ENCODE measurements around the gene NOL3. TPM values are rescaled to one million over a fixed set of nuclear protein-coding genes. Genes with fewer than 3 reads are reported as not detected.

The NOL3 gene
- total RNA-seq, 4 donors from 2014 or later = 77.5 to 231 (median 173) TPM

DNA sequence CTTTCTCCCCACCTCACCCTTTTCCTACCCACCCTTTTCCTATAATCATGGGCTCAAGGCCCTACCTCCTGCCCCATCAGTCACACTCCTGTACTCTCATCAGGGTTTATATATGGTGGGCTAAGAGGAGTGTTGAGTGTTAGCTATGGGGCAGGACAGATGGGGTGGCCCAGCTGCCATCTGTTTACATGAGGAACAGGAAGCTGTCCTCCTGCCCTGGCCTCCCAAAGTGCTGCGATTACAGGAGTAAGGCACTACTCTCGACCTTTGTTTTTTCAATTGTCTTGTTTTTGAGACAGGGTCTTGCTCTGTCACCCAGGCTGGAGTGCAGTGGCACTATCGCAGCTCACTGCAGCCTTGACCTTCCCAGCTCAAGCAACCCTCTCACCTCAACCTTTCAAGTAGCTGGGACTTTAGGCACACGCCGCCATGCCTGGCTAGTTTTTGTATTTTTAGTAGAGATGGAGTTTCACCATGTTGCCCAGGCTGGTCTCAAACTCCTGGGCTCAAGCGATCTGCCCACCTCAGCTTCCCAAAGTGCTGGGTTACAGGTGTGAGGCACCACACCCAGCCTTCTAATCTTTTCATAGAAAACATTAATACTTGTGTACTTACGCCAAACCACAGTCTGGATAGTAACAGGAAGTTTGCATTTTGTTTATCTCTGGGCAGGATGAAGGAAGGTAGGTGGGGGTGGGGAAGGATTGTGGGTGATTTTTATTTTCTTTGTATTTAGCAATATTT, 12.3 kb upstream of the NOL3 start:
- no peaks in the 10 kb centered on the region for H3K9me3 ChIP-seq
- in situ Hi-C loops (cut with MboI; ENCODE audit: low sequenced_read_pairs in 4 of 4) (loop anchor here (5.0 to 10.0 kb wide), 4 partner anchors 143 to 193 kb away; partner anchors contain the start of gene CES3 (in 1 of the 4)), intact Hi-C loops (cut with DNase I; ENCODE audit: low total_unique reads) (loop anchor here (2.0 kb wide), 1 partner anchor 173 kb away; no protein-coding TSS in a partner anchor)
- no peaks in the 10 kb centered on the region for H3K36me3 ChIP-seq
- ATAC-seq (no peak), DNase-seq (no peak)
- no peaks in the 10 kb centered on the region for H3K27me3 ChIP-seq
- no peak overlapping the region for H3K4me3 ChIP-seq
- peaks cover 28 to 36% of the 10 kb centered on the region in 2 donors for H3K4me1 ChIP-seq
- TF ChIP-seq, protein P1, sequence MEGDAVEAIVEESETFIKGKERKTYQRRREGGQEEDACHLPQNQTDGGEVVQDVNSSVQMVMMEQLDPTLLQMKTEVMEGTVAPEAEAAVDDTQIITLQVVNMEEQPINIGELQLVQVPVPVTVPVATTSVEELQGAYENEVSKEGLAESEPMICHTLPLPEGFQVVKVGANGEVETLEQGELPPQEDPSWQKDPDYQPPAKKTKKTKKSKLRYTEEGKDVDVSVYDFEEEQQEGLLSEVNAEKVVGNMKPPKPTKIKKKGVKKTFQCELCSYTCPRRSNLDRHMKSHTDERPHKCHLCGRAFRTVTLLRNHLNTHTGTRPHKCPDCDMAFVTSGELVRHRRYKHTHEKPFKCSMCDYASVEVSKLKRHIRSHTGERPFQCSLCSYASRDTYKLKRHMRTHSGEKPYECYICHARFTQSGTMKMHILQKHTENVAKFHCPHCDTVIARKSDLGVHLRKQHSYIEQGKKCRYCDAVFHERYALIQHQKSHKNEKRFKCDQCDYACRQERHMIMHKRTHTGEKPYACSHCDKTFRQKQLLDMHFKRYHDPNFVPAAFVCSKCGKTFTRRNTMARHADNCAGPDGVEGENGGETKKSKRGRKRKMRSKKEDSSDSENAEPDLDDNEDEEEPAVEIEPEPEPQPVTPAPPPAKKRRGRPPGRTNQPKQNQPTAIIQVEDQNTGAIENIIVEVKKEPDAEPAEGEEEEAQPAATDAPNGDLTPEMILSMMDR (IDR thresholded peaks at IDR 0.05 in 4 of 5, conservative IDR thresholded peaks at IDR 0.05 in 1 of 5) = no peak
- no peak for TF ChIP-seq POLR2A (IDR thresholded peaks at IDR 0.05)
- H3K27ac ChIP-seq = no peak overlapping the region

DNA sequence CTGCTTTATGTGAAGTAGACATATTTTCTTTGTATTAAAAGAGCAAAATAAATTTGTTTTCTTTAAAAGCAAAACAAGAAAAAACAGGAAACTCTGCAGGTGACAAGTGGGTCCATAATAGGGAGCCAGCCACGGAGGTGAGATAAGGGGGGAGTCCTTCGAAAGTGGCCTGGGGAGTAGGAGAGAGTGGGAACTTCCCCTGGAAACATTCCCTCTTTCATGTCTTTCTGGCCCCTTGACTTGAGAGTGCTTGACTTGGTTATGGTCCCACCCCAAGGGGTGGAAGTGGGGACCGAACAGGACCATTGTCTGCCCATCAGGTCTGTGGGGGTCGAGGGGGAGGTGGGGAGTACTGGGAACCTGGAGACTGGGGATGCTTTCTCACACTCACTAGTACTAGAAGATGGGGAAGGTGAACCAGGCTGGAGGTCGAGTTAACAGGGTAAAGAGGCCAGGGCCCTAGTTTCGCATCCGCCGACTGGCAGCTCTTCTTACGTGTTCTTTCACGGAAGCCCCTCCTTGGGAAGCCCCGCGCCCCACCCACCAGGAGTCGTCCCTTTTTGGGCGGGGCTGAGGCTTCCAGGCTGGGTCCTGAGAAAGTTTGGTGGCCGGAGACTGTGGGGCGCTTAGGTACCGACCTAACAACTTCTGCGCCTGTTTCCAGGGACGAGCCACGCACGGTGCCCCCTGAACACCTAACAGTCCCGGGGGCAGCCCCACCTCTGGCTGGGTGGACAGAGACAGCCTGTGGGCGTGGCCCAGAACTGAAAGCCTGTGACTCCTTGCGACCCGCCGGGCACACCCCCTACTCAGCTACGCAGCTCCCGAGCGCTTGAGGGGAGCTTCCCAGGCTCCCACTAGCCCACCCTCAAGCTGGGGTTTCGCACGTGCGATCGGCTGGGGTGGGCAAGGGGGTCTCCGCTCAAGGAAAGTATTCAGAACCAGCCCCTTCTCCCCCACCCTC, 11.4 kb upstream of the NOL3 start:
- Histone ChIP-seq H3K36me3 (no peaks in the 10 kb centered on the region), H3K4me3 (peak overlapping the region; percentile 75 to 87 (median 76)), H3K9me3 (no peaks in the 10 kb centered on the region), H3K27ac (peak overlapping the region; percentile 93 to 100 (median 95)), H3K4me1 (peaks cover 37 to 44% of the 10 kb centered on the region in 2 donors), H3K27me3 (no peaks in the 10 kb centered on the region)
- intact Hi-C loops (cut with DNase I; ENCODE audit: low total_unique reads) = loop anchor here (1.0 to 2.0 kb wide), 2 partner anchors 25 to 174 kb away; no protein-coding TSS in a partner anchor
- in situ Hi-C loops (cut with MboI; ENCODE audit: low sequenced_read_pairs in 4 of 4) = loop anchor here (5.0 to 10.0 kb wide), 4 partner anchors 144 to 194 kb away; partner anchors contain the start of gene CES3 (in 1 of the 4)
- TF ChIP-seq, protein P1 (IDR thresholded peaks at IDR 0.05 in 4 of 5, conservative IDR thresholded peaks at IDR 0.05 in 1 of 5) = no peak
- no peak for TF ChIP-seq POLR2A (IDR thresholded peaks at IDR 0.05)
- ATAC-seq = no peak
- no peak for DNase-seq

DNA sequence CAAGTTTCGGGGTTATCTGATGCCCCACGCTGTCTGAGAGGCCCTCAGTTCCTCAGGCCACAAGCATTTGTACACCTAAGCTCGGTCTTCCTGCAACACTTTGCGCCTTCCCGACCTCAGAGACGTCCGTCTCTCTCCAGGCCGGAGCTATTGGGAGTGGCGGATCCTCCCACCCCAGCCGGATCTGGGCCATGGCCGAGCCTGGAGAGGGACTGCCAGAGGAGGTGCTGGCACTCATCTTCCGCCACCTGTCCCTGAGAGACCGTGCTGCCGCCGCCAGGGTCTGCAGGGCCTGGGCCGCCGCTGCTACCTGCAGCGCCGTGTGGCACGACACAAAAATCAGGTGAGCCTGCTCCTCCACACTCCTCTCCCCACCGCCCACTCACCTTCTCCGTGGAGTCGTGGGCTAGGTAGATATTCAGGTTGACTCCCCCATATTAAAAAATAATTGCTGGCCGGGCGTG, 8.7 kb upstream of the NOL3 start:
- TF ChIP-seq, protein P1 (IDR thresholded peaks at IDR 0.05 in 4 of 5, conservative IDR thresholded peaks at IDR 0.05 in 1 of 5) = peak in 4 of 5 experiments; percentile 18 to 33 (median 22)
- no peak for TF ChIP-seq POLR2A (IDR thresholded peaks at IDR 0.05)
- in situ Hi-C loops (cut with MboI; ENCODE audit: low sequenced_read_pairs in 4 of 4) (no loop called here), intact Hi-C loops (cut with DNase I; ENCODE audit: low total_unique reads) (loop anchor here (2.0 to 5.0 kb wide), 3 partner anchors 86 to 211 kb away; partner anchors contain the start of genes CBFB, FHOD1 and SLC9A5)
- H3K4me1 ChIP-seq = peaks cover 49 to 51% of the 10 kb centered on the region in 2 donors
- DNase-seq = peak; percentile 57 to 84
- H3K4me3 ChIP-seq = peak overlapping the region; percentile 75 to 87 (median 76)
- no peaks in the 10 kb centered on the region for H3K27me3 ChIP-seq
- H3K9me3 ChIP-seq = no peaks in the 10 kb centered on the region
- no peaks in the 10 kb centered on the region for H3K36me3 ChIP-seq
- peak overlapping the region; percentile 93 to 100 (median 95) for H3K27ac ChIP-seq
- ATAC-seq = peak; percentile 3 to 22

DNA sequence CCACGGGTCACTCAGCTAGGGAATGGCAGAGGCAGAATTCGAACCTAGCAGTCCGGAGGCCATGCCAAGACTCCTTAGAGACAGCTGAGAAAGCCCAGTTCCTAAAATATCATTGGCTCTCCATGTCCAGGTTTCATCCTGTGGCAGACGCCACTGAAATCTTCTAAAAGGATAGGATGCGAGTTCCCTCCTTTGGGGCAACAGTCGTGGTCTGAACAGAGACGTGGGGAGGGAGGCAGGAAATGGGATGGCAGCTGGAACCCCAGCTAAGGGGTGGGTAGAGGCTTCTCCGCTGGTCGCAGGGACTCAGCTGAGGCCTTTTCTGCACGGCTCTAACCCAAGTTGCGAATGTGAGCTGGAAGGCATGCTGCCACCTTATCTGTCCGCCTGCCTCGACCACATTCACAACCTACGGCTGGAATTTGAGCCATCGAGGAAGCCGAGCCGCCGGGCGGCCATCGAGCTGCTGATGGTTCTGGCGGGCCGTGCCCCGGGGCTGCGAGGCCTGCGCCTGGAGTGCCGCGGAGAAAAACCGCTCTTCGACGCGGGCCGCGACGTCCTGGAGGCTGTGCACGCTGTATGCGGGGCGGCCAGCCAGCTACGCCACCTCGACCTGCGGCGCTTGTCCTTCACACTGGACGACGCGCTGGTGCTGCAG, 7.7 kb upstream of the NOL3 start:
- no peak for TF ChIP-seq POLR2A (IDR thresholded peaks at IDR 0.05)
- TF ChIP-seq, protein P1 (IDR thresholded peaks at IDR 0.05 in 4 of 5, conservative IDR thresholded peaks at IDR 0.05 in 1 of 5) = no peak
- intact Hi-C loops (cut with DNase I; ENCODE audit: low total_unique reads) (loop anchor here (2.0 to 5.0 kb wide), 2 partner anchors 85 to 212 kb away; partner anchors contain the start of genes FHOD1 and SLC9A5), in situ Hi-C loops (cut with MboI; ENCODE audit: low sequenced_read_pairs in 4 of 4) (no loop called here)
- peak overlapping the region; percentile 52 to 73 (median 65) for H3K4me3 ChIP-seq
- no peaks in the 10 kb centered on the region for H3K36me3 ChIP-seq
- DNase-seq (no peak), ATAC-seq (peak in 1 of 2 donors; percentile 5)
- H3K27ac ChIP-seq = peak overlapping the region; percentile 93 to 100 (median 95)
- no peaks in the 10 kb centered on the region for H3K27me3 ChIP-seq
- H3K4me1 ChIP-seq = peaks cover 49 to 51% of the 10 kb centered on the region in 2 donors
- no peaks in the 10 kb centered on the region for H3K9me3 ChIP-seq
